IMR-90 (cell line): ENCODE results near the gene NEK4. TPM values are rescaled to one million over a fixed set of nuclear protein-coding genes. Genes with fewer than 3 reads are reported as not detected.

Experiments
- ATAC-seq: fragments of 200-7000 bp; cut with Tn5 transposase; 2 replicates; pipeline ENCODE4 v1.9.1; 2020; ENCODE audit warnings: low read depth, mild to moderate bottlenecking, moderate library complexity
- BruUV-seq: library from RNA; stranded (reverse); fragments of 400-500 nt; replicated peaks from 2 replicates; lab custom pipeline; 2021; lab: Mats Ljungman, UMichigan
- CTCF ChIA-PET: fragments of 300-600 bp; formaldehyde crosslinking; extraction: SDS; loops from one replicate; lab custom pipeline; 2021; ENCODE audit warnings: antibody characterized with exemption; lab: Yijun Ruan, JAX
- POLR2A ChIA-PET: fragments of 300-600 bp; sonication (Branson Sonifier 250); formaldehyde crosslinking; loops from one replicate; lab custom pipeline; 2022; ENCODE audit warnings: antibody characterized with exemption; ENCODE audit not compliant: unreplicated experiment; lab: Charles Lee
- DNase-seq: peaks from one replicate; pipeline ENCODE4 v3.0.0; 2013
- H2AFZ ChIP-seq: replicated peaks from 2 replicates; pipeline ENCODE3; 2013; ENCODE audit warnings: low read length, mild to moderate bottlenecking; ENCODE audit not compliant: poor library complexity
- H2AK5ac ChIP-seq: 2 replicates; pipeline ENCODE4 v1.6.1; 2013; ENCODE audit warnings: low read depth, low read length, inconsistent platforms
- H2AK9ac ChIP-seq: replicated peaks from 2 replicates; pipeline ENCODE3; 2013; ENCODE audit warnings: mild to moderate bottlenecking, low read depth, low read length, moderate library complexity; ENCODE audit not compliant: poor library complexity
- H2BK120ac ChIP-seq: 2 replicates; pipeline ENCODE4 v1.6.1; 2013; ENCODE audit warnings: low read depth, low read length, inconsistent platforms
- H2BK15ac ChIP-seq: 3 replicates; pipeline ENCODE4 v1.6.1; 2013; ENCODE audit warnings: low read depth, low read length, inconsistent platforms
- H2BK20ac ChIP-seq: 2 replicates; pipeline ENCODE4 v1.6.1; 2013; ENCODE audit warnings: low read depth, mild to moderate bottlenecking, inconsistent platforms, low read length, moderate library complexity
- H2BK5ac ChIP-seq: 2 replicates; pipeline ENCODE4 v1.6.1; 2013; ENCODE audit warnings: mild to moderate bottlenecking, low read depth, low read length, inconsistent platforms; ENCODE audit not compliant: poor library complexity, severe bottlenecking
- H3K14ac ChIP-seq: replicated peaks from 2 replicates; pipeline ENCODE4 v1.6.1; 2013; ENCODE audit warnings: low read depth, low read length, inconsistent platforms
- H3K18ac ChIP-seq: 2 replicates; pipeline ENCODE4 v1.6.1; 2013; ENCODE audit warnings: low read depth, low read length, control low read depth
- H3K23ac ChIP-seq: 2 replicates; pipeline ENCODE4 v1.6.1; 2013; ENCODE audit warnings: low read depth, low read length, inconsistent platforms
- H3K27ac ChIP-seq: 2 replicates; pipeline ENCODE4 v1.5.1; 2013; ENCODE audit warnings: mild to moderate bottlenecking, control low read depth, low read length; ENCODE audit not compliant: insufficient read depth
- H3K27me3 ChIP-seq: 2 replicates; pipeline ENCODE4 v1.6.1; 2013; ENCODE audit warnings: low read length; ENCODE audit not compliant: control insufficient read depth, insufficient read depth
- H3K36me3 ChIP-seq: 2 replicates; pipeline ENCODE4 v1.6.1; 2013; ENCODE audit warnings: low read length, mixed read lengths; ENCODE audit not compliant: control insufficient read depth, insufficient read depth
- H3K4ac ChIP-seq: 2 replicates; pipeline ENCODE4 v1.6.1; 2013; ENCODE audit warnings: low read depth, low read length, inconsistent platforms
- H3K4me1 ChIP-seq: 2 replicates; pipeline ENCODE4 v1.6.1; 2013; ENCODE audit warnings: low read length, mixed read lengths; ENCODE audit not compliant: control insufficient read depth, insufficient read depth
- H3K4me2 ChIP-seq: 2 replicates; pipeline ENCODE4 v1.6.1; 2013; ENCODE audit warnings: low read depth, mild to moderate bottlenecking, control low read depth, low read length, moderate library complexity
- H3K4me3 ChIP-seq: 2 replicates; pipeline ENCODE4 v1.5.1; 2013; ENCODE audit warnings: low read depth, mild to moderate bottlenecking, control low read depth, low read length, moderate library complexity; ENCODE audit not compliant: insufficient read depth
- H3K56ac ChIP-seq: 2 replicates; pipeline ENCODE4 v1.6.1; 2013; ENCODE audit warnings: low read length, inconsistent platforms; ENCODE audit not compliant: insufficient read depth; ENCODE audit errors: extremely low read depth
- H3K79me1 ChIP-seq, 2 experiments: 2 replicates each; pipeline ENCODE4 v1.6.1; 2013; ENCODE audit warnings: low read length in 2 of 2, inconsistent platforms in 1 of 2, low read depth in 1 of 2
- H3K9ac ChIP-seq: 2 replicates; pipeline ENCODE4 v1.6.1; 2013; ENCODE audit warnings: low read depth, low read length, control low read depth
- H3K9me1 ChIP-seq: 2 replicates; pipeline ENCODE4 v1.6.1; 2013; ENCODE audit warnings: low read length, inconsistent platforms; ENCODE audit not compliant: insufficient read depth
- H3K9me3 ChIP-seq: 2 replicates; pipeline ENCODE4 v1.6.1; 2013; ENCODE audit warnings: low read length; ENCODE audit not compliant: control insufficient read depth, insufficient read depth
- H4K20me1 ChIP-seq: 2 replicates; pipeline ENCODE4 v1.6.1; 2013; ENCODE audit warnings: low read length, inconsistent platforms; ENCODE audit not compliant: insufficient read depth
- H4K5ac ChIP-seq: 2 replicates; pipeline ENCODE4 v1.6.1; 2013; ENCODE audit warnings: mild to moderate bottlenecking, low read depth, low read length, control low read depth
- H4K8ac ChIP-seq, 2 experiments: 2 replicates each; pipeline ENCODE4 v1.6.1; 2013; ENCODE audit warnings: low read depth in 2 of 2, low read length in 2 of 2, control low read depth in 1 of 2, inconsistent platforms in 1 of 2
- H4K91ac ChIP-seq: 2 replicates; pipeline ENCODE4 v1.6.1; 2013; ENCODE audit warnings: low read depth, low read length, inconsistent platforms; ENCODE audit not compliant: insufficient read depth
- BHLHE40 ChIP-seq: fragments of 150-350 bp; IDR thresholded peaks from 2 replicates; pipeline ENCODE4 v1.6.1; 2016; ENCODE audit warnings: mild to moderate bottlenecking, low read depth, low read length
- MXI1 ChIP-seq: IDR thresholded peaks from 2 replicates; pipeline ENCODE4 v1.6.1; 2012; ENCODE audit warnings: low read depth, mild to moderate bottlenecking, low read length, moderate library complexity, borderline replicate concordance
- WGBS, 2 experiments: methylation state at CpG; one replicate each; pipeline versions ENCODE4 v1.1.5 to v1.1.7; 2013; ENCODE audit warnings: missing lambda C conversion rate in 2 of 2; ENCODE audit not compliant: insufficient read length in 1 of 2; ENCODE audit errors: extremely low coverage in 2 of 2; 5-methylcytosine and 5-hydroxymethylcytosine counted together
- dilution Hi-C: fragments of 300-500 bp; cut with HindIII; formaldehyde crosslinking; loops from one replicate; pipeline ENCODE4 v1.14.3; 2018; ENCODE audit warnings: low sequenced_read_pairs; ENCODE audit not compliant: unreplicated experiment
- in situ Hi-C: fragments of 300-500 bp; cut with MboI; formaldehyde crosslinking; loops from 3 replicates; pipeline ENCODE4 v1.14.3; 2019; ENCODE audit warnings: low sequenced_read_pairs, inconsistent platforms, mixed read lengths
- intact Hi-C: fragments of 100-400 bp; cut with micrococcal nuclease; formaldehyde crosslinking; loops from 2 replicates; pipeline ENCODE4 v1.10.0; 2022
- polyA plus RNA-seq, 3 experiments: library from polyadenylated mRNA; depleted of rRNA; stranded (reverse); fragments of >200 nt; gene quantifications; 2 replicates each; pipeline ENCODE4 v1.2.3, GENCODE V29; 2012; ENCODE audit warnings: low replicate concordance in 1 of 3
- total RNA-seq: library from RNA; depleted of rRNA; stranded (reverse); fragments of >200 nt; gene quantifications from 2 replicates; pipeline ENCODE4 v1.2.3, GENCODE V29; 2012
- TF ChIP-seq, protein P1 (sequence below): fragments of 150-350 bp; IDR thresholded peaks from 2 replicates; pipeline ENCODE4 v1.6.1; 2016; ENCODE audit warnings: low read depth, mild to moderate bottlenecking, low read length, moderate library complexity, borderline replicate concordance

The NEK4 gene
- total and polyA plus RNA-seq, 2 of the 4 experiments (the other 2 are of a cell fraction) = 10.3 to 24.7 TPM

DNA sequence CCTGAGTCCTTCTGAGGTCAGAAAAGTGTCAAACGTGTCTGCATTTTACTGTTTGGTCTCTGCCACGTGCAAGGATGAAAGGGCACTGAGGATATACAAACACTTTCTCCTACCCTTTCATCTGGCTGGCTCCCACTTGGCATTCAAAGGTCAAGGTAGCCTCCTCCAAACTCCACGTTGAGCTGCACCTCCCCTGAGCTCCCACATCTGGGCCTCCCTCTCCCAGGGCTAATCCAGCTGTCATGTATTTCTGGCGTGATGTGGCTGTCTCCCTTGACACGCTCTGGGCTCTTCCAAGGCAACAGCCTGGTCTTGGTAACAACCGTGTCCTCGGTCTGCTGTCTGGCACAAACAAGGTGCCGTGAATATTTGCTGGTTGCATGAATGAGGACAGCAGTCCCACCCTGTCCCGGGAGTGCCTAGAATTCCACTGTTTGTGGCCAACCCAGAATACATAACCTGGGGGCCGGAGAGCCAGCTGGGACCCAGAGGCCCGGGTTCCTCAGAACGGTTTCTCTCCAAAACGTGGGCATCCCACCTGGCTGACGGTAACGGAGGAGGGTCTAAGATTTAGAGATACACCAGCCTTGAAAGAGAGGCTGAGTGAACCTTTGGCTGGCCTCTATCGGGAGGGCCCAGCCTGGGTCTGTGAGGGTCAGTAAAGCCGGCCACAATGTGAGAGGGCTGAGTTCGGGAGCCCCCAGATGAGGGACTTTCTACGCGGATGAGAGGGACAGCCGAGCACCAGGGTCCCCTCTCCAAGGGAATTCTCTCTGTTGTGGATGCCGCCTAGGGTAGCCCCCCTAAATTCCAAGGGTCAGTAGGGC is 65.9 kb downstream of the NEK4 start:
- Histone ChIP-seq H2BK20ac (no peak overlapping the region), H3K4me2 (peak overlapping the region; percentile 99), H2BK15ac (no peak overlapping the region), H3K9me1 (peaks cover 5% of the 10 kb centered on the region; the same call in 1 of the 2 replicates), H4K91ac (peak overlapping the region; percentile 96), H2AFZ (peak overlapping the region; percentile 100), H3K36me3 (peaks cover 7% of the 10 kb centered on the region), H3K4ac (peak overlapping the region; percentile 97), H4K5ac (peak overlapping the region; percentile 66), H2AK5ac (peak overlapping the region; percentile 83), H4K8ac (peak overlapping the region; percentile 87 to 92), H4K20me1 (peaks cover 12% of the 10 kb centered on the region; the same call in 1 of the 2 replicates), H3K27ac (peak overlapping the region; percentile 91), H3K23ac (peak overlapping the region; percentile 87), H3K18ac (peak overlapping the region; percentile 26), H3K9ac (peak overlapping the region; percentile 80), H2AK9ac (peak overlapping the region; percentile 100), H3K27me3 (no peaks in the 10 kb centered on the region), H3K4me1 (peaks cover 5% of the 10 kb centered on the region), H3K9me3 (no peaks in the 10 kb centered on the region), H2BK120ac (peak overlapping the region; percentile 51; the same call in 1 of the 2 replicates), H3K79me1 (peaks cover 24 to 65% of the 10 kb centered on the region in 2 experiments), H2BK5ac (peak overlapping the region; percentile 90), H3K4me3 (peak overlapping the region; percentile 95), H3K56ac (peak overlapping the region; percentile 89), H3K14ac (peak overlapping the region; percentile 88)
- BruUV-seq = TSS peak; percentile 55
- ChIA-PET CTCF (no interaction called here), POLR2A (interaction anchor here (0.6 kb wide), 1 partner anchor 615 kb away, joined by 14 read pairs; no protein-coding TSS in a partner anchor)
- peak; percentile 5 for ATAC-seq
- in situ Hi-C loops = no loop called here
- dilution Hi-C loops = no loop called here
- intact Hi-C loops = no loop called here
- peak; percentile 33 for DNase-seq
- 2% methylated on average over 7 of the region's 22 CpGs; no CpG with 5 or more reads in 1 of the 2 experiments for WGBS, 2 experiments
- TF ChIP-seq MXI1 (peak; percentile 52; the same call in 1 of the 2 replicates), BHLHE40 (peak; percentile 46; the same call in 1 of the 2 replicates)
- TF ChIP-seq, protein P1, sequence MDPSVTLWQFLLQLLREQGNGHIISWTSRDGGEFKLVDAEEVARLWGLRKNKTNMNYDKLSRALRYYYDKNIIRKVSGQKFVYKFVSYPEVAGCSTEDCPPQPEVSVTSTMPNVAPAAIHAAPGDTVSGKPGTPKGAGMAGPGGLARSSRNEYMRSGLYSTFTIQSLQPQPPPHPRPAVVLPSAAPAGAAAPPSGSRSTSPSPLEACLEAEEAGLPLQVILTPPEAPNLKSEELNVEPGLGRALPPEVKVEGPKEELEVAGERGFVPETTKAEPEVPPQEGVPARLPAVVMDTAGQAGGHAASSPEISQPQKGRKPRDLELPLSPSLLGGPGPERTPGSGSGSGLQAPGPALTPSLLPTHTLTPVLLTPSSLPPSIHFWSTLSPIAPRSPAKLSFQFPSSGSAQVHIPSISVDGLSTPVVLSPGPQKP = no peak
